Stomach (tissue), 4 donors: ENCODE results near the gene LAMB1.

Experiments used
- CTCF ChIP-seq, 7 experiments: fragments of 450-650 bp in 4 of 7; fragments of 200-600 bp in 3 of 7; sonication (generic) in 3 of 7; IDR thresholded peaks; one replicate each; pipeline ENCODE4 v1.5.1; 2016 to 2019; ENCODE audit warnings: antibody characterized with exemption in 7 of 7, control low read depth in 2 of 7, mild to moderate bottlenecking in 1 of 7
- EP300 ChIP-seq: sonication (generic); formaldehyde crosslinking; IDR thresholded peaks from one replicate; pipeline ENCODE4 v1.6.1; 2017; ENCODE audit warnings: antibody characterized with exemption
- POLR2A ChIP-seq, 4 donors: fragments of 450-650 bp; IDR thresholded peaks; one replicate each; pipeline ENCODE4 v1.6.1; 2016; ENCODE audit warnings: antibody characterized with exemption in 4 of 4, control low read depth in 2 of 4, mild to moderate bottlenecking in 1 of 4, moderate library complexity in 1 of 4
- POLR2AphosphoS5 ChIP-seq, 3 donors: sonication (generic); formaldehyde crosslinking; IDR thresholded peaks; one replicate each; pipeline ENCODE4 v1.6.1; 2016; ENCODE audit warnings: antibody characterized with exemption in 3 of 3

GRCh38 chr7:107949443-107949935 lies 53.5 kb downstream of the LAMB1 start:
- no peak for TF ChIP-seq CTCF (IDR thresholded peaks at IDR 0.05)
- TF ChIP-seq POLR2A (IDR thresholded peaks at IDR 0.05): no peak
- TF ChIP-seq EP300: no peak
- no peak for TF ChIP-seq POLR2AphosphoS5 (IDR thresholded peaks at IDR 0.05)
